ENCODE measurements around the gene ESAM.

- TF ChIP-seq, protein P1, sequence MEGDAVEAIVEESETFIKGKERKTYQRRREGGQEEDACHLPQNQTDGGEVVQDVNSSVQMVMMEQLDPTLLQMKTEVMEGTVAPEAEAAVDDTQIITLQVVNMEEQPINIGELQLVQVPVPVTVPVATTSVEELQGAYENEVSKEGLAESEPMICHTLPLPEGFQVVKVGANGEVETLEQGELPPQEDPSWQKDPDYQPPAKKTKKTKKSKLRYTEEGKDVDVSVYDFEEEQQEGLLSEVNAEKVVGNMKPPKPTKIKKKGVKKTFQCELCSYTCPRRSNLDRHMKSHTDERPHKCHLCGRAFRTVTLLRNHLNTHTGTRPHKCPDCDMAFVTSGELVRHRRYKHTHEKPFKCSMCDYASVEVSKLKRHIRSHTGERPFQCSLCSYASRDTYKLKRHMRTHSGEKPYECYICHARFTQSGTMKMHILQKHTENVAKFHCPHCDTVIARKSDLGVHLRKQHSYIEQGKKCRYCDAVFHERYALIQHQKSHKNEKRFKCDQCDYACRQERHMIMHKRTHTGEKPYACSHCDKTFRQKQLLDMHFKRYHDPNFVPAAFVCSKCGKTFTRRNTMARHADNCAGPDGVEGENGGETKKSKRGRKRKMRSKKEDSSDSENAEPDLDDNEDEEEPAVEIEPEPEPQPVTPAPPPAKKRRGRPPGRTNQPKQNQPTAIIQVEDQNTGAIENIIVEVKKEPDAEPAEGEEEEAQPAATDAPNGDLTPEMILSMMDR (conservative IDR thresholded peaks at IDR 0.05), result no peak
- TF ChIP-seq ZFX (IDR thresholded peaks at IDR 0.05), result no peak
These were observed 15.0 kb upstream of the ESAM start for GRCh38 chr11:124776865-124777645.

Data from C4-2B (cell line).